GM12892 (cell line): ENCODE results near the gene SETD1A.

ENCODE experiments used
- POLR2A ChIP-seq: IDR thresholded peaks from 2 replicates; pipeline ENCODE4 v1.6.1; 2011; ENCODE audit warnings: low read depth, low read length, control low read depth
- POLR2AphosphoS5 ChIP-seq: IDR thresholded peaks from 2 replicates; pipeline ENCODE4 v1.6.1; 2011; ENCODE audit warnings: low read depth, low read length, control low read depth
- TAF1 ChIP-seq: IDR thresholded peaks from 2 replicates; pipeline ENCODE4 v1.6.1; 2011; ENCODE audit warnings: low read depth, mild to moderate bottlenecking, control low read depth, low read length, borderline replicate concordance

GRCh38 chr16:31023627-31024226, 66.2 kb downstream of the SETD1A start:
- TF ChIP-seq POLR2AphosphoS5: no peak
- no peak for TF ChIP-seq POLR2A
- no peak for TF ChIP-seq TAF1
